Hepatocyte (in vitro differentiated cells): Measurements from ENCODE around the gene RAB3D. TPM values are rescaled to one million over a fixed set of nuclear protein-coding genes. Genes with fewer than 3 reads are reported as not detected.

Source experiments
- DNase-seq: peaks from one replicate; pipeline ENCODE4 v3.0.0-alpha.2; 2016; ENCODE audit warnings: low spot score
- H2AFZ ChIP-seq: fragments of 200-600 bp; sonication (generic); 2 replicates; pipeline ENCODE4 v1.6.0; 2016; ENCODE audit warnings: antibody characterized with exemption, mild to moderate bottlenecking
- H3K27ac ChIP-seq: fragments of 200-600 bp; sonication (generic); 2 replicates; pipeline ENCODE4 v1.5.1; 2016; ENCODE audit warnings: mild to moderate bottlenecking
- H3K27me3 ChIP-seq: fragments of 200-600 bp; sonication (generic); 2 replicates; pipeline ENCODE4 v1.6.1; 2016
- H3K36me3 ChIP-seq: fragments of 200-600 bp; sonication (generic); replicated peaks from 2 replicates; pipeline ENCODE4 v1.5.1; 2016; ENCODE audit warnings: low read depth; ENCODE audit not compliant: insufficient read depth
- H3K4me1 ChIP-seq: fragments of 200-600 bp; sonication (generic); 2 replicates; pipeline ENCODE4 v1.5.1; 2016; ENCODE audit warnings: mild to moderate bottlenecking, moderate library complexity; ENCODE audit not compliant: insufficient read depth
- H3K4me2 ChIP-seq: fragments of 200-600 bp; sonication (generic); 2 replicates; pipeline ENCODE4 v1.6.0; 2016
- H3K4me3 ChIP-seq: fragments of 200-600 bp; sonication (generic); 2 replicates; pipeline ENCODE4 v1.5.1; 2016; ENCODE audit warnings: mild to moderate bottlenecking
- H3K79me2 ChIP-seq: fragments of 200-600 bp; sonication (generic); 2 replicates; pipeline ENCODE4 v1.6.0; 2017; ENCODE audit warnings: mild to moderate bottlenecking
- H3K9me2 ChIP-seq: fragments of 200-600 bp; sonication (generic); replicated peaks from 2 replicates; pipeline ENCODE4 v1.6.0; 2017; ENCODE audit warnings: mild to moderate bottlenecking; ENCODE audit not compliant: insufficient read depth
- H3K9me3 ChIP-seq: fragments of 200-600 bp; sonication (generic); 2 replicates; pipeline ENCODE4 v1.5.1; 2016; ENCODE audit warnings: low read depth, mild to moderate bottlenecking
- H4K20me1 ChIP-seq: fragments of 200-600 bp; sonication (generic); 2 replicates; pipeline ENCODE4 v1.6.0; 2016; ENCODE audit warnings: mild to moderate bottlenecking; ENCODE audit not compliant: insufficient read depth, poor library complexity, severe bottlenecking
- EZH2 ChIP-seq: fragments of 200-600 bp; sonication (generic); IDR thresholded peaks from 2 replicates; pipeline ENCODE4 v1.6.1; 2016; ENCODE audit warnings: antibody characterized with exemption, mild to moderate bottlenecking, borderline replicate concordance
- EZH2phosphoT487 ChIP-seq: fragments of 200-600 bp; sonication (generic); IDR thresholded peaks from one replicate; pipeline ENCODE4 v1.6.1; 2018; ENCODE audit warnings: antibody characterized with exemption, mild to moderate bottlenecking, low read depth, moderate library complexity; ENCODE audit not compliant: unreplicated experiment, severe bottlenecking
- WGBS: methylation state at CpG from one replicate; pipeline ENCODE4 v1.1.6; 2016; ENCODE audit warnings: low lambda C conversion rate; ENCODE audit errors: missing lambda C conversion rate; 5-methylcytosine and 5-hydroxymethylcytosine counted together
- polyA plus RNA-seq: library from polyadenylated mRNA; unstranded; fragments of >200 nt; fragmentation: Nextera tagmentation; extraction: Ambion mirVana; gene quantifications from 2 replicates; pipeline ENCODE4 v1.2.1, GENCODE V29; 2016
- total RNA-seq: library from RNA; depleted of rRNA; stranded (reverse); fragments of >200 nt; gene quantifications from 2 replicates; pipeline ENCODE4 v1.2.3, GENCODE V29; 2014
- TF ChIP-seq, protein P1 (sequence below): fragments of 200-600 bp; sonication (generic); IDR thresholded peaks from 2 replicates; pipeline ENCODE4 v1.5.1; 2016; ENCODE audit warnings: antibody characterized with exemption, mild to moderate bottlenecking; ENCODE audit not compliant: poor library complexity

RAB3D gene
- total and polyA plus RNA-seq, 2 experiments from 2014 or later: 32.6 to 63.7 TPM

- H3K27ac ChIP-seq: peak overlapping the region; percentile 83
- DNase-seq: peak; percentile 40
- TF ChIP-seq, protein P1, sequence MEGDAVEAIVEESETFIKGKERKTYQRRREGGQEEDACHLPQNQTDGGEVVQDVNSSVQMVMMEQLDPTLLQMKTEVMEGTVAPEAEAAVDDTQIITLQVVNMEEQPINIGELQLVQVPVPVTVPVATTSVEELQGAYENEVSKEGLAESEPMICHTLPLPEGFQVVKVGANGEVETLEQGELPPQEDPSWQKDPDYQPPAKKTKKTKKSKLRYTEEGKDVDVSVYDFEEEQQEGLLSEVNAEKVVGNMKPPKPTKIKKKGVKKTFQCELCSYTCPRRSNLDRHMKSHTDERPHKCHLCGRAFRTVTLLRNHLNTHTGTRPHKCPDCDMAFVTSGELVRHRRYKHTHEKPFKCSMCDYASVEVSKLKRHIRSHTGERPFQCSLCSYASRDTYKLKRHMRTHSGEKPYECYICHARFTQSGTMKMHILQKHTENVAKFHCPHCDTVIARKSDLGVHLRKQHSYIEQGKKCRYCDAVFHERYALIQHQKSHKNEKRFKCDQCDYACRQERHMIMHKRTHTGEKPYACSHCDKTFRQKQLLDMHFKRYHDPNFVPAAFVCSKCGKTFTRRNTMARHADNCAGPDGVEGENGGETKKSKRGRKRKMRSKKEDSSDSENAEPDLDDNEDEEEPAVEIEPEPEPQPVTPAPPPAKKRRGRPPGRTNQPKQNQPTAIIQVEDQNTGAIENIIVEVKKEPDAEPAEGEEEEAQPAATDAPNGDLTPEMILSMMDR: no peak
- whole genome bisulfite sequencing: 24% methylated on average over 21 of the region's 21 CpGs
- no peaks in the 10 kb centered on the region for H3K36me3 ChIP-seq
- H3K9me2 ChIP-seq: no peaks in the 10 kb centered on the region
- H4K20me1 ChIP-seq: peaks cover 4% of the 10 kb centered on the region
- H3K4me2 ChIP-seq: peak overlapping the region; percentile 89
- H2AFZ ChIP-seq: peak overlapping the region; percentile 58
- H3K9me3 ChIP-seq: no peaks in the 10 kb centered on the region
- H3K79me2 ChIP-seq: peaks cover 46% of the 10 kb centered on the region
- H3K4me1 ChIP-seq: peaks cover 5% of the 10 kb centered on the region
- H3K27me3 ChIP-seq: no peaks in the 10 kb centered on the region
- peak overlapping the region; percentile 93 for H3K4me3 ChIP-seq
Observed at GRCh38 chr19:11338569-11339253, 746 bp downstream of the RAB3D start.

DNA sequence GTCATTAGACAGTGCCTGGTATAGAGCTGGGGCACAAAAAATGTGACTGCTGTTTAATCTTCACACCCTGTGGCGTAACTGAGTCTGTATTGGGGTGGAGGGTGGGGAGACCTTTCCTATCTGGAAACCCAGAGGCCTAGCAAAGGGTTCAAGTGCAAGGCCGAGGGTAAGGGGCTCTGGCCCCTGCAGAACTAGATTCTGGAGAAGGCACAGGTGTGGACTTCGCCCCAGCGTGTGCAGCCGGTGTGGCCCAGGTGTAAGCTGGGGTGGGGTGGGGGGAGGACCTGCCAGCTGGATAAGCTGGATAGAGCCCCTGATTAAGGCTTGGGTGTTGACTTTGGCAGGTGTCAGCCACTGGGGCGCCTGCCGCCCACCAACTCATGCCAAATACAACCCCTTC is 1.3 kb downstream of the RAB3D start:
- Histone ChIP-seq H3K4me3 (peak overlapping the region; percentile 93), H3K27ac (peak overlapping the region; percentile 83), H3K4me1 (peaks cover 5% of the 10 kb centered on the region), H3K9me3 (no peaks in the 10 kb centered on the region), H3K27me3 (no peaks in the 10 kb centered on the region), H3K79me2 (peaks cover 46% of the 10 kb centered on the region), H3K9me2 (no peaks in the 10 kb centered on the region), H2AFZ (no peak overlapping the region), H3K36me3 (no peaks in the 10 kb centered on the region), H3K4me2 (peak overlapping the region; percentile 89), H4K20me1 (peaks cover 4% of the 10 kb centered on the region)
- WGBS: 65% methylated on average over 7 of the region's 7 CpGs
- DNase-seq: peak; percentile 58
- no peak for TF ChIP-seq EZH2phosphoT487
- no peak for TF ChIP-seq EZH2
- TF ChIP-seq, protein P1: no peak

DNA sequence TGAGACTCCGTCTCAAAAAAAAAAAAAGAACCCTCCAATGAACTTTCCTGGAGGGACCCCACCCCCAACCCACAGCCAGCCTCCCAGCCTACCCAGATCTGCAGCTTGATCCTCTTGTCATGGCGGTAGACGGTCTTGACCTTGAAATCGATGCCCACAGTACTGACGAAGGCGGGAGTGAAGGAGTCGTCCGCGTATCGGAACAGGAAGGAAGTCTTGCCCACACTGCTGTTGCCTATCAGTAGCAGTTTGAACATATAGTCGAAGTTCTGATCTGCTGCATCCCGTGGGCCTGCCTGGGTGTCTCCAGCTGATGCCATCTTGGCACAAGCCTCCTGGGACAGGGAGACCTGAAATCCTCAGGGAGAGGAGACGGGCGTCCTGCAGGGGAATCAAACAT is 2.4 kb downstream of the RAB3D start:
- TF ChIP-seq, protein P1: no peak
- TF ChIP-seq EZH2phosphoT487 (no peak), EZH2 (no peak)
- DNase-seq: peak; percentile 5
- peaks cover 46% of the 10 kb centered on the region for H3K79me2 ChIP-seq
- H3K4me2 ChIP-seq: peak overlapping the region; percentile 89
- no peak overlapping the region for H3K4me3 ChIP-seq
- WGBS: 96% methylated on average over 14 of the region's 14 CpGs
- no peaks in the 10 kb centered on the region for H3K9me3 ChIP-seq
- peaks cover 5% of the 10 kb centered on the region for H3K4me1 ChIP-seq
- peak overlapping the region; percentile 83 for H3K27ac ChIP-seq
- no peaks in the 10 kb centered on the region for H3K9me2 ChIP-seq
- no peaks in the 10 kb centered on the region for H3K27me3 ChIP-seq
- H2AFZ ChIP-seq: no peak overlapping the region
- no peaks in the 10 kb centered on the region for H3K36me3 ChIP-seq
- peaks cover 4% of the 10 kb centered on the region for H4K20me1 ChIP-seq
